ENCODE measurements around the gene SMYD3.

DNA sequence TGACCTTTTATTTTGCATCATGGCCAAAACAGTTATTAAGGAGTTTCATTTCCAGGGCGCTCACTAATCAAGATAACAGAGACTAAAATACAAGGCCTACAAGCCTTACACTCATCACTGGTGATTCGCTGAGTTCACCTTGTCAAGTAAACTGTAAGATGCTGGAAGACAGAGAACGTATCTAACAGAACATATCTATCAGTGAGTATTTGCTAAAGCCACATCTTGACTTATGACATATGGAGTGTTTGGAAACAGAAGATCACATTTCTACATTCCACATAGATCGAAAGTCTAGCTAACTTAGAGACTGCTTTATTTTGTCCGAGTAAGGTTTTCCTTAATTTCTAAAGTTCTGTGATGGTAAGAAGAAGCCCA lies 506.5 kb downstream of the SMYD3 start:
- TF ChIP-seq, protein P1, sequence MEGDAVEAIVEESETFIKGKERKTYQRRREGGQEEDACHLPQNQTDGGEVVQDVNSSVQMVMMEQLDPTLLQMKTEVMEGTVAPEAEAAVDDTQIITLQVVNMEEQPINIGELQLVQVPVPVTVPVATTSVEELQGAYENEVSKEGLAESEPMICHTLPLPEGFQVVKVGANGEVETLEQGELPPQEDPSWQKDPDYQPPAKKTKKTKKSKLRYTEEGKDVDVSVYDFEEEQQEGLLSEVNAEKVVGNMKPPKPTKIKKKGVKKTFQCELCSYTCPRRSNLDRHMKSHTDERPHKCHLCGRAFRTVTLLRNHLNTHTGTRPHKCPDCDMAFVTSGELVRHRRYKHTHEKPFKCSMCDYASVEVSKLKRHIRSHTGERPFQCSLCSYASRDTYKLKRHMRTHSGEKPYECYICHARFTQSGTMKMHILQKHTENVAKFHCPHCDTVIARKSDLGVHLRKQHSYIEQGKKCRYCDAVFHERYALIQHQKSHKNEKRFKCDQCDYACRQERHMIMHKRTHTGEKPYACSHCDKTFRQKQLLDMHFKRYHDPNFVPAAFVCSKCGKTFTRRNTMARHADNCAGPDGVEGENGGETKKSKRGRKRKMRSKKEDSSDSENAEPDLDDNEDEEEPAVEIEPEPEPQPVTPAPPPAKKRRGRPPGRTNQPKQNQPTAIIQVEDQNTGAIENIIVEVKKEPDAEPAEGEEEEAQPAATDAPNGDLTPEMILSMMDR (IDR thresholded peaks at IDR 0.05): no peak
- TF ChIP-seq POLR2A (IDR thresholded peaks at IDR 0.05): no peak
